AG10803 (cell line): ENCODE measurements around the gene IGF1R.

Experiments
- DNase-seq: peaks from one replicate; pipeline ENCODE4 v3.0.0; 2010; ENCODE audit warnings: low read depth
- H3K4me3 ChIP-seq: 2 replicates; pipeline ENCODE4 v1.5.1; 2011; ENCODE audit warnings: mild to moderate bottlenecking, low read length, control low read depth
- CTCF ChIP-seq: conservative IDR thresholded peaks from 2 replicates; pipeline ENCODE4 v1.5.1; 2011; ENCODE audit warnings: mild to moderate bottlenecking, low read length, control low read depth, inconsistent platforms

Gene IGF1R

GRCh38 chr15:98666841-98667240 is 18.5 kb downstream of the IGF1R start:
- TF ChIP-seq CTCF, result no peak
- DNase-seq, result no peak
- H3K4me3 ChIP-seq, result no peak overlapping the region

- no peak for DNase-seq
- no peak overlapping the region for H3K4me3 ChIP-seq
- no peak for TF ChIP-seq CTCF
Observed at GRCh38 chr15:98667521-98668179, 19.3 kb downstream of the IGF1R start.

GRCh38 chr15:98668566-98669308 is 20.4 kb downstream of the IGF1R start:
- H3K4me3 ChIP-seq, result no peak overlapping the region
- peak; percentile 44 for DNase-seq
- no peak for TF ChIP-seq CTCF

GRCh38 chr15:98669638-98670037 is 21.3 kb downstream of the IGF1R start:
- no peak for DNase-seq
- H3K4me3 ChIP-seq, result no peak overlapping the region
- TF ChIP-seq CTCF, result no peak

- peak; percentile 79 for DNase-seq
- H3K4me3 ChIP-seq, result no peak overlapping the region; the same call in 1 of the 2 replicates
- TF ChIP-seq CTCF, result no peak
Observed at GRCh38 chr15:98671060-98672008, 23.0 kb downstream of the IGF1R start.

GRCh38 chr15:98673133-98673532 is 24.8 kb downstream of the IGF1R start:
- no peak for TF ChIP-seq CTCF
- no peak overlapping the region for H3K4me3 ChIP-seq
- no peak for DNase-seq
